Effector memory CD8-positive, alpha-beta T cell (primary cell): ENCODE data around the gene CAAP1.
A peak's percentile ranks its signal among the peaks of the same experiment; 100 is the strongest.

Experiments
- ATAC-seq: fragments of 150-1000 bp; cut with Tn5 transposase; replicated peaks from 2 replicates; pipeline ENCODE4 v1.10.0; 2021; ENCODE audit warnings: mild to moderate bottlenecking, moderate library complexity
- DNase-seq, 3 experiments: peaks; one replicate each; pipeline ENCODE4 v3.0.0; 2021
- H3K27ac Mint-ChIP-seq, 2 donors: one replicate each; pipeline ENCODE4 v1.8.0; 2022; ENCODE audit warnings: mild to moderate bottlenecking in 2 of 2, mixed read lengths in 2 of 2, moderate library complexity in 2 of 2
- H3K27me3 Mint-ChIP-seq, 2 donors: one replicate each; pipeline ENCODE4 v1.8.0; 2022; ENCODE audit warnings: mixed read lengths in 2 of 2
- H3K36me3 Mint-ChIP-seq: one replicate; pipeline ENCODE4 v1.8.0; 2022; ENCODE audit warnings: mild to moderate bottlenecking, moderate library complexity, mixed read lengths; ENCODE audit not compliant: insufficient read depth
- H3K4me1 Mint-ChIP-seq, 2 donors: one replicate each; pipeline ENCODE4 v1.8.0; 2022; ENCODE audit warnings: low read depth in 2 of 2, mixed read lengths in 2 of 2
- H3K4me3 Mint-ChIP-seq, 2 donors: one replicate each; pipeline ENCODE4 v1.8.0; 2022; ENCODE audit warnings: mild to moderate bottlenecking in 2 of 2, mixed read lengths in 2 of 2, moderate library complexity in 2 of 2
- H3K9me3 Mint-ChIP-seq, 2 donors: one replicate each; pipeline ENCODE4 v1.8.0; 2022; ENCODE audit warnings: mixed read lengths in 2 of 2
- total RNA-seq, 9 experiments: gene quantifications; one replicate each; lab custom pipeline; 2026; lab: John Stamatoyannopoulos, UW

CAAP1 gene, protein sequence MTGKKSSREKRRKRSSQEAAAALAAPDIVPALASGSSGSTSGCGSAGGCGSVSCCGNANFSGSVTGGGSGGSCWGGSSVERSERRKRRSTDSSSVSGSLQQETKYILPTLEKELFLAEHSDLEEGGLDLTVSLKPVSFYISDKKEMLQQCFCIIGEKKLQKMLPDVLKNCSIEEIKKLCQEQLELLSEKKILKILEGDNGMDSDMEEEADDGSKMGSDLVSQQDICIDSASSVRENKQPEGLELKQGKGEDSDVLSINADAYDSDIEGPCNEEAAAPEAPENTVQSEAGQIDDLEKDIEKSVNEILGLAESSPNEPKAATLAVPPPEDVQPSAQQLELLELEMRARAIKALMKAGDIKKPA
- 18.0 to 42.2 (median 28.4) reads per million in 9 experiments for total RNA-seq

GRCh38 chr9:26892251-26893029, at the start of gene CAAP1:
CAAP1 (minus strand) TSS chr9:26892802; CDS start chr9:26892715, 87 bp downstream.
- peaks cover 2 to 8% of the 10 kb centered on the region in 2 donors for H3K9me3 Mint-ChIP-seq
- H3K27me3 Mint-ChIP-seq = no peaks in the 10 kb centered on the region
- H3K4me3 Mint-ChIP-seq = peak within 1 kb of the TSS; percentile 100
- ATAC-seq (peak; percentile 94), DNase-seq (peak; percentile 87 to 91 (median 89))
- H3K36me3 Mint-ChIP-seq = peaks cover 15% of the 10 kb centered on the region
- peaks cover 30 to 34% of the 10 kb centered on the region in 2 donors for H3K4me1 Mint-ChIP-seq
- H3K27ac Mint-ChIP-seq = peak within 1 kb of the TSS; percentile 100

- ATAC-seq (peak; percentile 43), DNase-seq (no peak)
- no peaks in the 10 kb centered on the region for H3K27me3 Mint-ChIP-seq
- no peaks in the 10 kb centered on the region for H3K36me3 Mint-ChIP-seq
- H3K4me3 Mint-ChIP-seq = peak overlapping the region in 1 of 2 donors; percentile 1
- peak overlapping the region in 1 of 2 donors; percentile 75 for H3K27ac Mint-ChIP-seq
- H3K4me1 Mint-ChIP-seq = peaks cover 40 to 68% of the 10 kb centered on the region in 2 donors
- H3K9me3 Mint-ChIP-seq = peaks cover 0 to 2% of the 10 kb centered on the region in 2 donors
Observed at GRCh38 chr9:26940779-26941178, 48.2 kb upstream of the CAAP1 start.

- Mint-ChIP-seq H3K27ac (peak overlapping the region in 1 of 2 donors; percentile 75), H3K27me3 (no peaks in the 10 kb centered on the region), H3K9me3 (peaks cover 0 to 2% of the 10 kb centered on the region in 2 donors), H3K4me3 (peak overlapping the region in 1 of 2 donors; percentile 1), H3K4me1 (peaks cover 36 to 68% of the 10 kb centered on the region in 2 donors), H3K36me3 (no peaks in the 10 kb centered on the region)
- DNase-seq (no peak), ATAC-seq (no peak)
Observed at GRCh38 chr9:26939955-26940711, 47.5 kb upstream of the CAAP1 start.

DNA sequence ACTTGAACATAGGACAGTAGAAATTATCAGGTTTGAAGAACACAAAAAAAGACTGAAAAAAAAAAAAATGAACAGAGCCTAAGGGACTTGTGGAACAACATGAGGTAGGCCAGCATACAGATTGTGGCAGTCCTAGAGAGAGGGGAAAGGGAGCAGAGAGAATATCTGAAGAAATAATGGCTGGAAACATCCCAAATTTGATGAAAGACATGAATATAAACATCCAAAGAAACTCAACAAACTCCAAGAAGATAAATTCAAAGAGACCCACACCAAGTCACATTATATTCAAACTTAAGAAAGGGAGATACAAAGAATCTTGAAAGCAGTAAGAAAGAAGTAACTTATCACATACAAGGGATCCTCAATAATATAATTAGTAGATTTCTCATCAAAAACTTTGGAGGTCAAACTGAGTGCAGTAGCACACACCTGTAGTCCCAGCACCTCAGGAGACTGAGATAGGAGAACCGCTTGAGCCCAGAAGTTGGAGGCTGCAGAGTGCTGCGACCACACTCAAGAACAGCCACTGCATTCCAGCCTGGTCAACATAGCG, 45.3 kb upstream of the CAAP1 start:
- Mint-ChIP-seq H3K9me3 (peaks cover 0 to 2% of the 10 kb centered on the region in 2 donors), H3K4me3 (no peak overlapping the region), H3K27ac (no peak overlapping the region), H3K27me3 (no peaks in the 10 kb centered on the region), H3K4me1 (peaks cover 32 to 56% of the 10 kb centered on the region in 2 donors), H3K36me3 (peaks cover 14% of the 10 kb centered on the region)
- DNase-seq (no peak), ATAC-seq (no peak)

DNA sequence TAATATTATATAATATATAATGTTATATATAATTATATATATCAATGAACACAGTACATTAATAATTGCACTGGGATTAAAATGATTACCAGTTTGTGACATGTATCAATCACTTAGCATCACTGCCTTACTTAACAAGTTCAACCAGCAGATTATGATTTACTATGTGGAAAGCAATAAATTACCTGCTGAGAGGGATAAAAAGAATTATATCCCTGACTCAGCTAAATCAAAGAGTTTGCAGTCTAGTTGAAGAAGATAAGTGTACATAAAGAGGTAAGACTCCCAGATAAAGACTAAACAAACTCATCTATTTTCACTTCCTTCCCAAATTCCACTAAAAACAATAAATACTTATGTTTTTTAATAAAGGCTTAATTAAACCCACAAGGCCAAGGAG, 43.2 kb upstream of the CAAP1 start:
- ATAC-seq = no peak
- DNase-seq = no peak
- Mint-ChIP-seq H3K36me3 (peaks cover 26% of the 10 kb centered on the region), H3K9me3 (peaks cover 0 to 2% of the 10 kb centered on the region in 2 donors), H3K27me3 (no peaks in the 10 kb centered on the region), H3K27ac (peak overlapping the region in 1 of 2 donors; percentile 13), H3K4me3 (no peak overlapping the region), H3K4me1 (peaks cover 25 to 48% of the 10 kb centered on the region in 2 donors)

GRCh38 chr9:26928902-26929495, 36.4 kb upstream of the CAAP1 start:
- H3K27ac Mint-ChIP-seq = no peak overlapping the region
- ATAC-seq = no peak

DNA sequence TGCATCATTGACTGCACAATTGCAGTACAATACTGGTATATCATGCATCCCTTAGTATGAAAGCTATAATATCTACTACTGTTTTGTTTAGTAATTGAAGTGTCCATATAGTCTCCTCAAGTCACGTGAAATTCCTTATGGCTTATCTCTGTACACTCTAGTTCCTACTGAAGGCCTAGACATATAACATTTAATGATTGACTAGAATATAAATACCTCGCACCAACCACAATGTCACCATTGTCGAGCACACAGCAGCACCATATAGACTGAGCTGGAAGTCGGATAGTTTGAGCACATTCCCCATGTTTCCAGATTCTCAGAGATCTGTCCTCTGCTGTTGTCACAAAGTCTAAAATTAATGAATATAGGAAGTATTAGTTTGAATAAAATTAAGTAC, 33.0 kb upstream of the CAAP1 start:
- Mint-ChIP-seq H3K4me1 (peaks cover 0 to 4% of the 10 kb centered on the region in 2 donors), H3K4me3 (no peak overlapping the region), H3K27ac (peak overlapping the region in 1 of 2 donors; percentile 20), H3K27me3 (no peaks in the 10 kb centered on the region), H3K36me3 (peaks cover 80% of the 10 kb centered on the region), H3K9me3 (no peaks in the 10 kb centered on the region)
- DNase-seq (no peak), ATAC-seq (no peak)

More at GRCh38 chr9:26928902-26929495, 36.4 kb upstream of the CAAP1 start:
- H3K4me1 Mint-ChIP-seq = peaks cover 3 to 12% of the 10 kb centered on the region in 2 donors
- no peak overlapping the region for H3K4me3 Mint-ChIP-seq
- no peaks in the 10 kb centered on the region for H3K9me3 Mint-ChIP-seq
- H3K27me3 Mint-ChIP-seq = no peaks in the 10 kb centered on the region
- peaks cover 71% of the 10 kb centered on the region for H3K36me3 Mint-ChIP-seq
- DNase-seq = no peak

DNA sequence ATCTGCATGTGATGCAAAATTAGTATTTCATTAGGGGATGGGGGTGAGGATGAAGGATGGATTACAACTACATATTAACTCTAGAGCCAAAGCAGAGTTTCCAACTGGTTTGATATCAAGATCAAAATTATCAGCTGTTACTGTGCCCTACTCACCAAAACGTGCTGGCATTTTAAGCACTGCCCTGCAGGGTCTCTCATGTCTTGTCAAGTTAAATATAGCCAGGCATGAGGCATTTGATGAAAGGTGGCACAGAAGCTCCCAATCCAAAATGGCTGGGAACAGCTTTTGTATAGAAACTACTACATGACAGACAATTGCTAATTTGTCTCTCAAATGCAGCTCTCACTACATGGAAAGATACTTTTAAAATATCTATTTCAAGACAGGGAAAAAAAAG, 27.1 kb upstream of the CAAP1 start:
- peaks cover 0 to 4% of the 10 kb centered on the region in 2 donors for H3K4me1 Mint-ChIP-seq
- no peak overlapping the region for H3K27ac Mint-ChIP-seq
- H3K4me3 Mint-ChIP-seq = no peak overlapping the region
- peaks cover 82% of the 10 kb centered on the region for H3K36me3 Mint-ChIP-seq
- H3K9me3 Mint-ChIP-seq = no peaks in the 10 kb centered on the region
- DNase-seq = no peak
- H3K27me3 Mint-ChIP-seq = no peaks in the 10 kb centered on the region
- no peak for ATAC-seq

DNA sequence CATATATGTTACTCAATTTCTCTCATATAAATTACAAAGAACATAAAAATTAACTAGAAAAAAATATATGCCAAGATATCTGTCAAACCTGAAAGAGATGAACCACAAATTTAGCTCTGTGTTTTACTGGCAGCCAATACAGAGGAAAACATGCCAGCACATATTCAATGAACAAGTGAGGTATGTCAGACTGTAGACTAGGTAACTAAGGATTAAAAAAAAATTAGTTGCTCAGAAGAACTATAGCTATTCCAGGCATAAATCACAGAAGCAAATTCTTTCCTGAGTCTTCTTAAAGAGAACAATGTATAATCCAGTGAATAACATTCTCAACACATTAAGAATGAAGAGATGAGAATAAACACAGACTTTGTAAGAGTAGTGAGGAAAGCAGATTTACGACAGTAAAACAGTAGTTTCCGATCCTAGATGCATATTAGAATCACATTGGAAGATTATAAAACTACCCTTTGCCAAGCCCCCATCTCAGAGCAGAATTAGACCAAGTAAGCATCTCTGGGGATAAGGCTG, 20.6 kb upstream of the CAAP1 start:
- no peak for DNase-seq
- Mint-ChIP-seq H3K9me3 (no peaks in the 10 kb centered on the region), H3K36me3 (peaks cover 57% of the 10 kb centered on the region), H3K27ac (no peak overlapping the region), H3K27me3 (no peaks in the 10 kb centered on the region), H3K4me1 (no peaks in the 10 kb centered on the region), H3K4me3 (no peak overlapping the region)
- ATAC-seq = no peak

DNA sequence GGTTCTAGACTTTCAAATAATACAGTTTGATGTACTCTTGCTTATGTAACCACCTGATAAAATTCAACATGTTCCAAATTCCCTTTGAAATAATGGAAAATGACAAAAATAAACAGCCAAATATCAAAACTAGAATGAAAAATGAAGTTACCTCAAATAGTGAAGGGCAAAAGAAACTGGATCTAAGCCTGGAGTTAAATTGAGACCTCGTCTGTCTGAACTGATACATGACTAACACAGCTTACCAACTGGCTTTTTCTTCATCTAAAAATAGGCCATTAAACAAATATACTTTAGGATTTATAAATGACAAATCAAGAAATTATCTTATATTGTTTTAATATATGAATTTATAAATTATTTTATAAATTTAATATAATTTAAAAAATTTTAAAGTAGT, 12.1 kb upstream of the CAAP1 start:
- DNase-seq (no peak), ATAC-seq (no peak)
- no peak overlapping the region for H3K4me3 Mint-ChIP-seq
- H3K27me3 Mint-ChIP-seq = no peaks in the 10 kb centered on the region
- peak overlapping the region in 1 of 2 donors; percentile 65 for H3K27ac Mint-ChIP-seq
- H3K9me3 Mint-ChIP-seq = no peaks in the 10 kb centered on the region
- H3K36me3 Mint-ChIP-seq = peaks cover 48% of the 10 kb centered on the region
- H3K4me1 Mint-ChIP-seq = no peaks in the 10 kb centered on the region

DNA sequence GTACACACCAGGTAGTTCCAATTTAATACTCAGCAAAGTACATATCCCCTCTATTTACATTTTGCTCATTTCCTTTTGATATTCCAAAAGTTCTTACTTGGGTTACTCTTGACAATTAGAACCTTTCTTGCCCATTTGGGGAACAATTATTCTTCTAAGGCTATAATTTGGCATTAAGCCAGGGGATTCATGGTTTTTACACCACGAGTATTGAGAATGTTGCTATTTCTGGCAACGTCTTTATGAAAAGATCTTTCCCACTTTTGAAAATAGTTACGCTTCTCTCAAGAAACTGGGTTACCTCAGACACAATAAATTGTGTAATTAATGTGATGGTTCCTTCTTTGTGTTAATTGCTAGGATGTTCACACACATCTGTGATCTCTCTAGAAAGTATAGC, 11.5 kb upstream of the CAAP1 start:
- Mint-ChIP-seq H3K4me3 (no peak overlapping the region), H3K9me3 (no peaks in the 10 kb centered on the region), H3K27me3 (no peaks in the 10 kb centered on the region), H3K27ac (peak overlapping the region in 1 of 2 donors; percentile 65), H3K4me1 (no peaks in the 10 kb centered on the region), H3K36me3 (peaks cover 44% of the 10 kb centered on the region)
- ATAC-seq (no peak), DNase-seq (no peak)

GRCh38 chr9:26893030-26893676, 551 bp upstream of the CAAP1 start:
- Mint-ChIP-seq H3K9me3 (peaks cover 2 to 8% of the 10 kb centered on the region in 2 donors), H3K4me1 (peaks cover 27 to 30% of the 10 kb centered on the region in 2 donors), H3K4me3 (peak overlapping the region; percentile 100), H3K27me3 (no peaks in the 10 kb centered on the region), H3K36me3 (peaks cover 15% of the 10 kb centered on the region), H3K27ac (peak overlapping the region; percentile 100)
- no peak for ATAC-seq
- DNase-seq = no peak
